ENCODE data around the gene DHDDS. TPM values are rescaled to one million over a fixed set of nuclear protein-coding genes. Genes with fewer than 3 reads are reported as not detected.
"Not testable (repeated sequence)": the region's sequence is repeated elsewhere in the genome, so short reads cannot be mapped to it uniquely, and the experiment has no call there.

DHDDS gene, protein sequence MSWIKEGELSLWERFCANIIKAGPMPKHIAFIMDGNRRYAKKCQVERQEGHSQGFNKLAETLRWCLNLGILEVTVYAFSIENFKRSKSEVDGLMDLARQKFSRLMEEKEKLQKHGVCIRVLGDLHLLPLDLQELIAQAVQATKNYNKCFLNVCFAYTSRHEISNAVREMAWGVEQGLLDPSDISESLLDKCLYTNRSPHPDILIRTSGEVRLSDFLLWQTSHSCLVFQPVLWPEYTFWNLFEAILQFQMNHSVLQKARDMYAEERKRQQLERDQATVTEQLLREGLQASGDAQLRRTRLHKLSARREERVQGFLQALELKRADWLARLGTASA
- 51.2 and 59.4 TPM in 2 replicates for total RNA-seq (2012; rRNA removed)

DNA sequence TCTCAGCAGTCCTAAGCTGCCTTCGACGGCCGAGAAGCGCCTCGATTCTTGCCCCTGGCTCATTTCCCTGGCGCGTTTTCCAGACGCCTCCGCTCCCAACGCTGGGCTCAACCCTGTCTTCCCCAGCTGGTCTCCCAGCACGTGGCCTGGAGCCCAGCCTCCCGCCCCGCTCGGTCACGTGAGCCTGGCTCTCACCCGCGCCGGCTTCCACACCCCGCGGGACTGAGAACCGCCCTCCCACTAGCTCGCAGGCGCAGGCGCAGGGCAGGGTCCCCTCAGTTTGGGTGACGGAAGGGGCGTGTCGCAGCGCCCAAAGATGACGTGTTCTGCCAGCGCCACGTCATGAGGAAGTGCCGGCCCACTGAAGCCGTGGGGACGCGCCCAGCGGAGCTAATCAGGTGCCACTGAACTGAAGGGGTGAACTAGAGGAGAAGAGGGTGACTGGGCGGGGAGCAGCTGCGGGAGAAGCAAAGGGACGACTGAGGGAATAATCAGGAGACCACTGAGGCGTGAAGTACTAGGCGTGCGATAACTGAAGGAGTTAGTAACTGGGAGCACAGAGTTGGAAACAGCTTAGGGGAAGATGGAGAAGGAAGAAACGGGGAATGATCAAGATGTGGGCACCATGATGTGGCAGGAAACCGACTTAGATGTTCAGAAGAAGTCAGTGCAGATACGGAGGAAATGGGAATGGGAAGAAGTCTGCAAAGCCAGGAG lies at the start of gene DHDDS:
Gene DHDDS (plus strand): TSS at position 343 of the 717 bp plus-strand sequence. CDS start 625 bp downstream, outside the sequence.
- Histone ChIP-seq H3K4me1 (ENCODE audit: control insufficient read depth, insufficient read depth, low read length) (peaks cover 16% of the 10 kb centered on the region), H3K9ac (ENCODE audit: low read depth, low read length) (peak within 1 kb of the TSS; percentile 80), H3K4me2 (ENCODE audit: low read length) (peak within 1 kb of the TSS; percentile 88), H3K36me3 (ENCODE audit: insufficient read depth, low read length) (peaks cover 10% of the 10 kb centered on the region), H3K27me3 (ENCODE audit: control insufficient read depth, insufficient read depth, low read length) (no peaks in the 10 kb centered on the region), H3K9me3 (replicated peaks; ENCODE audit: low read length) (no peaks in the 10 kb centered on the region), H3K4me3 (ENCODE audit: low read length) (peak within 1 kb of the TSS; percentile 77)

GRCh38 chr1:26384076-26384475 lies 48.0 kb upstream of the DHDDS start:
- H3K9ac ChIP-seq (ENCODE audit: low read depth, low read length): no peak overlapping the region
- no peak overlapping the region for H3K4me3 ChIP-seq (ENCODE audit: low read length)
- no peak overlapping the region for H3K4me2 ChIP-seq (ENCODE audit: low read length)
- peaks cover 8% of the 10 kb centered on the region for H3K27me3 ChIP-seq (ENCODE audit: control insufficient read depth, insufficient read depth, low read length)
- H3K9me3 ChIP-seq (replicated peaks; ENCODE audit: low read length): no peaks in the 10 kb centered on the region
- H3K36me3 ChIP-seq (ENCODE audit: insufficient read depth, low read length): no peaks in the 10 kb centered on the region
- H3K4me1 ChIP-seq (ENCODE audit: control insufficient read depth, insufficient read depth, low read length): peaks cover 12% of the 10 kb centered on the region

DNA sequence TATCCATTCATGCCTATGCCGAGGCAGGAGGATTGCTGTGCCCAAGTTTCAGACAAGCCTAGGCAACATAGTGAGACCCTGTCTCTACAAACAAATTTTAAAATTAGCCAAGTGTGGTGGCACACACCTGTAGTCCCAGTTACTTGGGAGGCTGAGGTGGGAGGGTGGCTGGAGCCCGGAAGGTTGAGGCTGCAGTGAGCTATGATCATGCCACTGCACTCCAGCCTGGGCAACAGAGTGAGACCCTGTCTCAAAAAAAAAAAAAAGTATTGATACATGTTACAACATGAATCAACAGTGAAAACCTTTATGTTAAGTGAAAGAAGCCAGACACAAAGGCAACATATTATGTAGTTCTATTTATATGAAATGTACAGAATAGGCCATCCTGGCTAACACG lies 47.1 kb upstream of the DHDDS start:
- H3K4me3 ChIP-seq (ENCODE audit: low read length); H3K9ac ChIP-seq (ENCODE audit: low read depth, low read length); H3K9me3 ChIP-seq (replicated peaks; ENCODE audit: low read length); H3K4me2 ChIP-seq (ENCODE audit: low read length); H3K36me3 ChIP-seq (ENCODE audit: insufficient read depth, low read length): not testable (repeated sequence)
- peaks cover 18% of the 10 kb centered on the region for H3K27me3 ChIP-seq (ENCODE audit: control insufficient read depth, insufficient read depth, low read length)
- H3K4me1 ChIP-seq (ENCODE audit: control insufficient read depth, insufficient read depth, low read length): peaks cover 12% of the 10 kb centered on the region

- Histone ChIP-seq H3K36me3 (ENCODE audit: insufficient read depth, low read length) (no peaks in the 10 kb centered on the region), H3K4me3 (ENCODE audit: low read length) (no peak overlapping the region), H3K27me3 (ENCODE audit: control insufficient read depth, insufficient read depth, low read length) (peaks cover 21% of the 10 kb centered on the region)
Observed at GRCh38 chr1:26387447-26387846, 44.7 kb upstream of the DHDDS start.

DNA sequence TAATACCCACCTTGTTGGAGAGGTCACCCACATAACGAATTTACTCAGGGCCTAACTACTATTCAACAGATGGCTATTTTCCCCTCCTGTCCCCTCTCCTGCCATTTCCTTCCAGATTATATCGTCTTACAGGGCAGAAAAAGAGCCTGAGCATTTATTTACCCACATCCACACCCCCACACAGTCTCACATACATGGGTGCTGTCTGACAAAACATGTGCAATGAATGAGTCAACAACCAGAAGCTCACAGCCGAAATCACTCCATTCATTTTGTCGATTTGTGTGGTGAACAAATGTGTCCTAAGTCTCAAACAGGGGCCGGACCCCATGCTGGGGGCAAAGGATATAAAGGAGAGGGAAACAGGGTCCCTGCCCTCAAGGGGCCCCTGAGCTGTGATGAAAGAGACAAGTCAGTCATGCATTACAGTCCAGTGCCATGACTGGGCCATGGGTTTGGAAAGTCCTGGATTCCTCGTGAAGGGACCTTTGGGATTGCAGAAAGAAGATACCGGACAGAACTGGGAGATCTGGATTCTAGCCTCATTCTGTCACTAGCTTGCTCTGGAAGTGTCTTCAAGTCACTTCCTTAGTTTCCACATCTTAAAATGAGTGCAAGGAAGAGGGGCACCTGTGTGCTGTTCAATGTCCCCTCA lies 43.2 kb upstream of the DHDDS start:
- Histone ChIP-seq H3K4me1 (ENCODE audit: control insufficient read depth, insufficient read depth, low read length) (peaks cover 12% of the 10 kb centered on the region), H3K9ac (ENCODE audit: low read depth, low read length) (no peak overlapping the region), H3K4me3 (ENCODE audit: low read length) (no peak overlapping the region), H3K4me2 (ENCODE audit: low read length) (no peak overlapping the region), H3K36me3 (ENCODE audit: insufficient read depth, low read length) (no peaks in the 10 kb centered on the region), H3K27me3 (ENCODE audit: control insufficient read depth, insufficient read depth, low read length) (peaks cover 28% of the 10 kb centered on the region), H3K9me3 (replicated peaks; ENCODE audit: low read length) (no peaks in the 10 kb centered on the region)

More at GRCh38 chr1:26387447-26387846, 44.7 kb upstream of the DHDDS start:
- Histone ChIP-seq H3K9ac (ENCODE audit: low read depth, low read length) (no peak overlapping the region), H3K4me2 (ENCODE audit: low read length) (no peak overlapping the region), H3K9me3 (replicated peaks; ENCODE audit: low read length) (no peaks in the 10 kb centered on the region), H3K4me1 (ENCODE audit: control insufficient read depth, insufficient read depth, low read length) (peaks cover 12% of the 10 kb centered on the region)

DNA sequence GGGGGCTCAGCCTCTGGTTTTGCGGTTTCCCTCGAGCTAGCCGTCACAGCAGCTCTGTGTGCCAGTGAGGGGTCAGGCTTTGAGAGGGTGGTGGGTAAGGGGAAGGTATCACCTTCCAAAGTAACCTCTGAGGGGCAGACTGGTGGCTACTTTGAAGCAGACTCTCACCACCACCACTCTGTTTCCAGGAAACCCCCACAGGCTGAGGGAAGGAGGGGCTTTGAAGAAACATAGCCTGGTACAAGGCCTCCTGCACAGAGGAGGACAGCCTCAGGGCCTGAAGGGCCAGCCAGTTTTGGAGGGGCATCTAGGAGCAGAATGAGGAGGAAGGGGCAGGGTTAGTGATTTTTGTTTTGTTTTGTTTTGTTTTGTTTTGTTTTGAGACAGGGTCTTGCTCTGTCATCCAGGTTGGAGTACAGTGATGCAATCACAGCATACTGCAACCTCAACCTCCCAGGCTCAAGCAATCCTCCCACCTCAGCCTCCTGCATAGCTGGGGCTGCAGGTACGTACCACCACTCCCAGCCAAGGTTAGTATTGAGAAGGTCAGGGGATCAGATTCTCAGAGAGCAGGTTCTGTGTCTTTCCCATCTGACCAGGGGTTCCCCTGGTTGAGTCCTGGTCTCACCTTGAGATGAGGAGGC lies 42.4 kb upstream of the DHDDS start:
- no peak overlapping the region for H3K4me2 ChIP-seq (ENCODE audit: low read length)
- no peak overlapping the region for H3K4me3 ChIP-seq (ENCODE audit: low read length)
- peaks cover 25% of the 10 kb centered on the region for H3K27me3 ChIP-seq (ENCODE audit: control insufficient read depth, insufficient read depth, low read length)
- no peak overlapping the region for H3K9ac ChIP-seq (ENCODE audit: low read depth, low read length)
- H3K9me3 ChIP-seq (replicated peaks; ENCODE audit: low read length): no peaks in the 10 kb centered on the region
- peaks cover 12% of the 10 kb centered on the region for H3K4me1 ChIP-seq (ENCODE audit: control insufficient read depth, insufficient read depth, low read length)
- no peaks in the 10 kb centered on the region for H3K36me3 ChIP-seq (ENCODE audit: insufficient read depth, low read length)

GRCh38 chr1:26391450-26391849 lies 40.7 kb upstream of the DHDDS start:
- Histone ChIP-seq H3K9ac (ENCODE audit: low read depth, low read length) (no peak overlapping the region), H3K9me3 (replicated peaks; ENCODE audit: low read length) (no peaks in the 10 kb centered on the region), H3K4me1 (ENCODE audit: control insufficient read depth, insufficient read depth, low read length) (peaks cover 7% of the 10 kb centered on the region), H3K27me3 (ENCODE audit: control insufficient read depth, insufficient read depth, low read length) (peaks cover 27% of the 10 kb centered on the region), H3K4me2 (ENCODE audit: low read length) (no peak overlapping the region), H3K4me3 (ENCODE audit: low read length) (no peak overlapping the region), H3K36me3 (ENCODE audit: insufficient read depth, low read length) (no peaks in the 10 kb centered on the region)

- H3K4me2 ChIP-seq (ENCODE audit: low read length): no peak overlapping the region
- no peaks in the 10 kb centered on the region for H3K36me3 ChIP-seq (ENCODE audit: insufficient read depth, low read length)
- H3K4me3 ChIP-seq (ENCODE audit: low read length): no peak overlapping the region
Observed at GRCh38 chr1:26395754-26396153, 36.4 kb upstream of the DHDDS start.

GRCh38 chr1:26399034-26399433 lies 33.1 kb upstream of the DHDDS start:
- Histone ChIP-seq H3K36me3 (ENCODE audit: insufficient read depth, low read length) (no peaks in the 10 kb centered on the region), H3K4me1 (ENCODE audit: control insufficient read depth, insufficient read depth, low read length) (no peaks in the 10 kb centered on the region), H3K27me3 (ENCODE audit: control insufficient read depth, insufficient read depth, low read length) (peaks cover 18% of the 10 kb centered on the region), H3K9ac (ENCODE audit: low read depth, low read length) (no peak overlapping the region), H3K4me3 (ENCODE audit: low read length) (no peak overlapping the region), H3K9me3 (replicated peaks; ENCODE audit: low read length) (no peaks in the 10 kb centered on the region), H3K4me2 (ENCODE audit: low read length) (no peak overlapping the region)

More at GRCh38 chr1:26395754-26396153, 36.4 kb upstream of the DHDDS start:
- no peaks in the 10 kb centered on the region for H3K4me1 ChIP-seq (ENCODE audit: control insufficient read depth, insufficient read depth, low read length)
- H3K9ac ChIP-seq (ENCODE audit: low read depth, low read length): no peak overlapping the region
- peaks cover 17% of the 10 kb centered on the region for H3K27me3 ChIP-seq (ENCODE audit: control insufficient read depth, insufficient read depth, low read length)
- no peaks in the 10 kb centered on the region for H3K9me3 ChIP-seq (replicated peaks; ENCODE audit: low read length)

DNA sequence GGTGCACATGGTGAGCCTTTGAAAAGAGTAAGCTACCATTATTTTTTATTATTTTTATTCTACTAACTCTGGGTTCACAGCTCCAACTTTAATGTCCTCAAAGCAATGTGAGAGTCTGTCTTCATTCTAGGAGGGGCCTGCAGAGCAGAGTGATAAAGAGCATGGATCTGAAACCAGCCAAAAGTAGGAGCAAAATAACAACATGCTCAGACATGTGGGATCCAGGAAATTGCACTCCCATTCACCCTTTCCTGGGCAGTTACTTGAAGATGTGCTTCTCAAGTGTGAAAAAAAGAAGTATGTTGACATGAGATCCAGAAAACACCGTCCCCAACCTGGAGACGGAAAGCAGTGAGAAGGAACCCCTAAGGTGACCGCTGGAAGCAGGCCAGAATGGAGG lies 30.2 kb upstream of the DHDDS start:
- Histone ChIP-seq H3K4me1 (ENCODE audit: control insufficient read depth, insufficient read depth, low read length) (peaks cover 3% of the 10 kb centered on the region), H3K4me2 (ENCODE audit: low read length) (no peak overlapping the region), H3K9ac (ENCODE audit: low read depth, low read length) (no peak overlapping the region), H3K9me3 (replicated peaks; ENCODE audit: low read length) (no peaks in the 10 kb centered on the region), H3K4me3 (ENCODE audit: low read length) (no peak overlapping the region), H3K27me3 (ENCODE audit: control insufficient read depth, insufficient read depth, low read length) (peaks cover 20% of the 10 kb centered on the region), H3K36me3 (ENCODE audit: insufficient read depth, low read length) (no peaks in the 10 kb centered on the region)

DNA sequence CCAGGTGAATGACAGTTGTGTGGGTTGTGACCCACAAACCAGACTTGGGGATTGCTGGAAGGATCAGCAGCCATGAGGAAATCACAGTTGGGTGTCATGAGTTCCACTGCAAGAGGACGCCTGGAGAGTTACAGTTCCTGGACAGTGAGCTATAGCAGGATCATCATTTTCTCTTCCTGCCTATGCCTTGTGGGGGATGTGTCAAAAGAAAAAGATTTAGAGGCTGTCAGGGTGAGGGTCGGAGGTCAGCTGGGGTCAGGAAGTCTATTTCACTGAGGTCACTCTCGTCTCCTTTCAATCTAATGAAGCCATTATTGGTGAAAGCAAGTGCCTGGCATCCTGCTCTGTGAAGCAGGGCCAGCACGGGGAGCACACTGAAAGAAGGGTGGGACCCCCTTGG lies 28.5 kb upstream of the DHDDS start:
- H3K9ac ChIP-seq (ENCODE audit: low read depth, low read length): no peak overlapping the region
- no peak overlapping the region for H3K4me2 ChIP-seq (ENCODE audit: low read length)
- peaks cover 3% of the 10 kb centered on the region for H3K4me1 ChIP-seq (ENCODE audit: control insufficient read depth, insufficient read depth, low read length)

More for the DNA sequence above, 28.5 kb upstream of the DHDDS start:
- Histone ChIP-seq H3K4me3 (ENCODE audit: low read length) (no peak overlapping the region), H3K36me3 (ENCODE audit: insufficient read depth, low read length) (no peaks in the 10 kb centered on the region), H3K9me3 (replicated peaks; ENCODE audit: low read length) (no peaks in the 10 kb centered on the region), H3K27me3 (ENCODE audit: control insufficient read depth, insufficient read depth, low read length) (peaks cover 21% of the 10 kb centered on the region)

All from skeletal muscle satellite cell (primary cell).